ENCODE data around the gene MUC4. TPM values are rescaled to one million over a fixed set of nuclear protein-coding genes. Genes with fewer than 3 reads are reported as not detected.

Gene MUC4
- total and polyA plus RNA-seq, 2 of the 4 experiments (the other 2 are of a cell fraction), result not detected

GRCh38 chr3:195751560-195751959 lies 60.2 kb downstream of the MUC4 start:
- no peak overlapping the region for H2BK15ac ChIP-seq (ENCODE audit: low read depth, low read length)
- H4K5ac ChIP-seq (ENCODE audit: low read depth, low read length), result no peak overlapping the region
- no peaks in the 10 kb centered on the region; the same call in 1 of the 2 replicates for H3K9me1 ChIP-seq (ENCODE audit: insufficient read depth, low read length)
- no peaks in the 10 kb centered on the region for H3K4me1 ChIP-seq (ENCODE audit: control insufficient read depth, insufficient read depth, low read length)
- H4K8ac ChIP-seq (ENCODE audit: low read depth in 2 of 2, low read length in 2 of 2), result no peak overlapping the region
- no peak for TF ChIP-seq SMC3 (IDR thresholded peaks at IDR 0.05; ENCODE audit: low read depth, low read length)
- TF ChIP-seq MXI1 (IDR thresholded peaks at IDR 0.05; ENCODE audit: borderline replicate concordance, low read depth, low read length), result no peak
- no peak for TF ChIP-seq RCOR1 (IDR thresholded peaks at IDR 0.05; ENCODE audit: insufficient replicate concordance, low read length)
- no peak for TF ChIP-seq FOS (IDR thresholded peaks at IDR 0.05; ENCODE audit: low read depth, low read length)
- TF ChIP-seq, protein P1, sequence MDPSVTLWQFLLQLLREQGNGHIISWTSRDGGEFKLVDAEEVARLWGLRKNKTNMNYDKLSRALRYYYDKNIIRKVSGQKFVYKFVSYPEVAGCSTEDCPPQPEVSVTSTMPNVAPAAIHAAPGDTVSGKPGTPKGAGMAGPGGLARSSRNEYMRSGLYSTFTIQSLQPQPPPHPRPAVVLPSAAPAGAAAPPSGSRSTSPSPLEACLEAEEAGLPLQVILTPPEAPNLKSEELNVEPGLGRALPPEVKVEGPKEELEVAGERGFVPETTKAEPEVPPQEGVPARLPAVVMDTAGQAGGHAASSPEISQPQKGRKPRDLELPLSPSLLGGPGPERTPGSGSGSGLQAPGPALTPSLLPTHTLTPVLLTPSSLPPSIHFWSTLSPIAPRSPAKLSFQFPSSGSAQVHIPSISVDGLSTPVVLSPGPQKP (IDR thresholded peaks at IDR 0.05; ENCODE audit: borderline replicate concordance, low read depth, low read length), result no peak
- no peak overlapping the region for H3K18ac ChIP-seq (ENCODE audit: low read depth, low read length)
- ATAC-seq (ENCODE audit: low read depth), result no peak
- no peaks in the 10 kb centered on the region for H3K79me1 ChIP-seq (ENCODE audit: low read depth in 1 of 2, low read length in 2 of 2)
- no peaks in the 10 kb centered on the region for H3K9me3 ChIP-seq (ENCODE audit: control insufficient read depth, insufficient read depth, low read length)
- no peaks in the 10 kb centered on the region for H4K20me1 ChIP-seq (ENCODE audit: insufficient read depth, low read length)
- H3K4me3 ChIP-seq (ENCODE audit: insufficient read depth, low read depth, low read length), result no peak overlapping the region
- DNase-seq, result no peak
- dilution Hi-C loops (cut with HindIII; ENCODE audit: low sequenced_read_pairs, unreplicated experiment) (no loop called here), in situ Hi-C loops (cut with MboI; ENCODE audit: low sequenced_read_pairs) (no loop called here), intact Hi-C loops (cut with micrococcal nuclease) (no loop called here)
- ChIA-PET POLR2A (ENCODE audit: unreplicated experiment) (no interaction called here), CTCF (no interaction called here)
- H3K4ac ChIP-seq (ENCODE audit: low read depth, low read length), result no peak overlapping the region
- 96% methylated on average over 4 of the region's 7 CpGs; no CpG with 5 or more reads in 1 of the 2 experiments for WGBS, 2 experiments (ENCODE audit: extremely low coverage in 2 of 2, insufficient read length in 1 of 2)
- H3K23ac ChIP-seq (ENCODE audit: low read depth, low read length), result no peak overlapping the region
- no peak overlapping the region for H2AK5ac ChIP-seq (ENCODE audit: low read depth, low read length)
- no peak overlapping the region for H2AK9ac ChIP-seq (replicated peaks; ENCODE audit: low read depth, low read length, poor library complexity)
- H2BK120ac ChIP-seq (ENCODE audit: low read depth, low read length), result no peak overlapping the region
- H3K27ac ChIP-seq (ENCODE audit: insufficient read depth, low read length), result no peak overlapping the region
- H3K9ac ChIP-seq (ENCODE audit: low read depth, low read length), result no peak overlapping the region
- H4K91ac ChIP-seq (ENCODE audit: insufficient read depth, low read depth, low read length), result no peak overlapping the region
- no peak overlapping the region for H2BK20ac ChIP-seq (ENCODE audit: low read depth, low read length)
- no peak overlapping the region for H2BK5ac ChIP-seq (ENCODE audit: low read depth, low read length, poor library complexity, severe bottlenecking)
- H3K4me2 ChIP-seq (ENCODE audit: low read depth, low read length), result no peak overlapping the region
- no peak overlapping the region for H2AFZ ChIP-seq (replicated peaks; ENCODE audit: low read length, poor library complexity)
- no peak overlapping the region for H3K56ac ChIP-seq (ENCODE audit: extremely low read depth, insufficient read depth, low read length)
- no TSS peak for BruUV-seq (replicated peaks)
- peaks cover 25% of the 10 kb centered on the region for H3K27me3 ChIP-seq (ENCODE audit: control insufficient read depth, insufficient read depth, low read length)
- no peaks in the 10 kb centered on the region for H3K36me3 ChIP-seq (ENCODE audit: control insufficient read depth, insufficient read depth, low read length)
- H3K14ac ChIP-seq (replicated peaks; ENCODE audit: low read depth, low read length), result no peak overlapping the region

All from IMR-90 (cell line).